SK-MEL-5 (cell line): ENCODE results near the gene HOXA7. TPM values are rescaled to one million over a fixed set of nuclear protein-coding genes. Genes with fewer than 3 reads are reported as not detected.

Source experiments
- DNase-seq: peaks from one replicate; pipeline ENCODE4 v3.0.0-alpha.2; 2016; ENCODE audit warnings: low read depth, low spot score
- in situ Hi-C: cut with HindIII; loops from 2 replicates; pipeline ENCODE4 v1.10.0; 2016; ENCODE audit warnings: low sequenced_read_pairs, high pct_unique_total_duplicates, low pct_unique_long_range_greater_than_20kb
- total RNA-seq: library from RNA; depleted of rRNA; stranded (reverse); fragments of >200 nt; shearing (Covaris generic); gene quantifications from 2 replicates; pipeline ENCODE4 v1.2.3, GENCODE V29; 2014

Gene HOXA7
- total RNA-seq, 1 experiment from 2014 or later: not detected

GRCh38 chr7:27175626-27176523, 19.4 kb upstream of the HOXA7 start:
- DNase-seq: no peak
- in situ Hi-C loops: no loop called here

- in situ Hi-C loops: no loop called here
- no peak for DNase-seq
These were observed 18.6 kb upstream of the HOXA7 start for GRCh38 chr7:27174874-27175625.

GRCh38 chr7:27173956-27174873, 17.7 kb upstream of the HOXA7 start, which contains the start of gene HOXA10:
Gene HOXA10 (minus strand): TSS chr7:27174320. CDS start chr7:27174306, 14 bp downstream.
- no peak for DNase-seq
- in situ Hi-C loops: no loop called here

GRCh38 chr7:27173511-27173955, 17.1 kb upstream of the HOXA7 start:
- in situ Hi-C loops: no loop called here
- no peak for DNase-seq

- in situ Hi-C loops: no loop called here
- DNase-seq: no peak
These were observed 16.5 kb upstream of the HOXA7 start for GRCh38 chr7:27172823-27173510.

GRCh38 chr7:27172315-27172774, 15.9 kb upstream of the HOXA7 start:
- in situ Hi-C loops: no loop called here
- DNase-seq: no peak

- in situ Hi-C loops: no loop called here
- no peak for DNase-seq
These were observed 15.3 kb upstream of the HOXA7 start for GRCh38 chr7:27171637-27172314.

- no peak for DNase-seq
- in situ Hi-C loops: no loop called here
These were observed 14.8 kb upstream of the HOXA7 start for GRCh38 chr7:27171325-27171636.

- DNase-seq: no peak
- in situ Hi-C loops: no loop called here
These were observed 14.2 kb upstream of the HOXA7 start for GRCh38 chr7:27170426-27171324.

- DNase-seq: no peak
- in situ Hi-C loops: no loop called here
These were observed 13.4 kb upstream of the HOXA7 start for GRCh38 chr7:27169658-27170425.

- DNase-seq: no peak
- in situ Hi-C loops: no loop called here
These were observed 11.9 kb upstream of the HOXA7 start for GRCh38 chr7:27168265-27168947.

GRCh38 chr7:27167916-27168264, 11.4 kb upstream of the HOXA7 start:
- in situ Hi-C loops: no loop called here
- DNase-seq: no peak

- in situ Hi-C loops: no loop called here
These were observed 10.3 kb upstream of the HOXA7 start for GRCh38 chr7:27166531-27167505.

More at GRCh38 chr7:27166531-27167505, 10.3 kb upstream of the HOXA7 start:
- no peak for DNase-seq
